RWPE2 (cell line): ENCODE results near the gene HLCS.

Experiments
- ATAC-seq: fragments of 200-7000 bp; cut with Tn5 transposase; 3 replicates; pipeline ENCODE4 v1.9.1; 2021; ENCODE audit warnings: low read depth
- DNase-seq: peaks from one replicate; pipeline ENCODE4 v3.0.0-alpha.2; 2020; ENCODE audit warnings: low spot score
- H3K27ac ChIP-seq: fragments of 450-650 bp; 2 replicates; pipeline ENCODE4 v1.5.1; 2017; ENCODE audit warnings: mild to moderate bottlenecking; ENCODE audit not compliant: poor library complexity, severe bottlenecking
- H3K27me3 ChIP-seq: fragments of 250-450 bp; sonication (Bioruptor Pico); 2 replicates; pipeline ENCODE4 v1.5.1; 2021; ENCODE audit warnings: mild to moderate bottlenecking, moderate library complexity; ENCODE audit not compliant: insufficient read depth, poor library complexity, severe bottlenecking
- H3K36me3 ChIP-seq: fragments of 250-450 bp; sonication (Bioruptor Pico); 2 replicates; pipeline ENCODE4 v1.5.1; 2020; ENCODE audit warnings: low read depth, mild to moderate bottlenecking, moderate library complexity
- H3K4me1 ChIP-seq: fragments of 250-450 bp; sonication (Bioruptor Pico); 2 replicates; pipeline ENCODE4 v1.5.1; 2021; ENCODE audit warnings: mild to moderate bottlenecking, moderate library complexity; ENCODE audit not compliant: insufficient read depth, poor library complexity, severe bottlenecking
- H3K4me3 ChIP-seq: fragments of 250-450 bp; sonication (Bioruptor Pico); 2 replicates; pipeline ENCODE4 v1.5.1; 2021; ENCODE audit warnings: mild to moderate bottlenecking, moderate library complexity; ENCODE audit not compliant: severe bottlenecking
- H3K9me3 ChIP-seq: fragments of 250-450 bp; sonication (Bioruptor Pico); 2 replicates; pipeline ENCODE4 v1.5.1; 2021; ENCODE audit warnings: mild to moderate bottlenecking, moderate library complexity; ENCODE audit not compliant: severe bottlenecking
- CTCF ChIP-seq: fragments of 450-650 bp; IDR thresholded peaks from one replicate; pipeline ENCODE4 v1.5.1; 2017; ENCODE audit warnings: mild to moderate bottlenecking, moderate library complexity; ENCODE audit not compliant: poor library complexity, severe bottlenecking

HLCS gene

GRCh38 chr21:36803816-36804439 is 162.5 kb downstream of the HLCS start:
- Histone ChIP-seq H3K4me1 (no peaks in the 10 kb centered on the region), H3K4me3 (no peak overlapping the region), H3K27ac (no peak overlapping the region), H3K9me3 (no peaks in the 10 kb centered on the region), H3K27me3 (no peaks in the 10 kb centered on the region), H3K36me3 (no peaks in the 10 kb centered on the region)
- no peak for TF ChIP-seq CTCF
- ATAC-seq (no peak), DNase-seq (no peak)

DNA sequence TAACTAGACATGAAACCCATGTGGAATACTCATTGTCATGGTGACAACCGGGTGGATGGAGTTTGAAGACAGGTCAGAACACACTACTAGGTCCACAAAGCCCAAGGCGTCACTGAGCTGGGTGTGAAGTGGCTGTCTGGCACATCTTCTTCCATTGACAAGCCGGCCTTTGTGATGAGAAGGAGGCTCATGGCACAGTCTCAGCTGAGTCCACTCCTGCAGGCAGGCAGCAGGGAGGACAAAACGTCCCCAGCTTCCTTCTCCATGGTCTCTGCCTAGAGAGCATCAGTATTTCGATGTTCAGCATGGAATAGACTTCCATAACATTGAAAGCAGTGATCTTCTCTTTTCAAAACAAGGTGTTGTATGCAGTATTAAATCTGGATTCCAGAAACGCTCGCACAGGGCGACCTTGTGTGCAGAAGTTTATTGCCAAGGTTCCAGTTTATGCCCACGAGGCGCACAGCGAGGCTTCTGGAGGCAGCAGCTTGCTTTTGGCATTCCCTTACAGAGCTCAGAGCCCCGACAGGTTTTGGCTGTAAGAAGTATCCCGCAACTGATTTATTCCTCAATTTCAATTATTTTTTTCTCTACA is 163.3 kb downstream of the HLCS start:
- Histone ChIP-seq H3K27ac (no peak overlapping the region), H3K9me3 (peaks cover 3% of the 10 kb centered on the region), H3K4me3 (no peak overlapping the region), H3K4me1 (no peaks in the 10 kb centered on the region), H3K27me3 (no peaks in the 10 kb centered on the region), H3K36me3 (no peaks in the 10 kb centered on the region)
- ATAC-seq (no peak), DNase-seq (no peak)
- TF ChIP-seq CTCF, result no peak

DNA sequence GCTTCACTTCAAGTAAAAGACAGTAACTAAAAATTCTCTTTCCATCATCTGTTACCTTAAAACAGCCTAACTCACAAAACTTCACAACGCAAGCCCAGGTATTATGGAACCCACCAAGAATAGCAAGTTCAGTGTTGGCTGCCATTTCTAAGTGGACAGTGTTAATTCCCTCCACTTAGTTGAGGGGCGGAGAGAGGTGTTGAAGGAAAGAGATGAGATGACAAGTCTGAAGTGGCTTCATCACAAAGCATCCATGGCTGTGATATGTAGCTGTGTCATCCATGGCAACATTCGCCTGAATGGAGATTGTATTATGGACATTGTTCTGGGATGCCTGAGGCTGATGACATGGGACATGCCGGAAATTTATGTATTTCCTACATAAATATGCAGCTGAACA is 165.7 kb downstream of the HLCS start:
- no peak for DNase-seq
- Histone ChIP-seq H3K4me1 (no peaks in the 10 kb centered on the region), H3K36me3 (no peaks in the 10 kb centered on the region), H3K9me3 (peaks cover 6% of the 10 kb centered on the region), H3K27ac (no peak overlapping the region), H3K4me3 (no peak overlapping the region), H3K27me3 (no peaks in the 10 kb centered on the region)
- ATAC-seq, result no peak
- no peak for TF ChIP-seq CTCF

GRCh38 chr21:36799869-36800268 is 166.6 kb downstream of the HLCS start:
- no peak for DNase-seq

More at GRCh38 chr21:36799869-36800268, 166.6 kb downstream of the HLCS start:
- ATAC-seq, result no peak
- Histone ChIP-seq H3K4me3 (no peak overlapping the region), H3K9me3 (peaks cover 6% of the 10 kb centered on the region), H3K4me1 (no peaks in the 10 kb centered on the region), H3K27me3 (no peaks in the 10 kb centered on the region), H3K27ac (no peak overlapping the region), H3K36me3 (no peaks in the 10 kb centered on the region)
- no peak for TF ChIP-seq CTCF
